MCF 10A (cell line): Measurements from ENCODE around the gene SBK2. TPM values are rescaled to one million over a fixed set of nuclear protein-coding genes. Genes with fewer than 3 reads are reported as not detected.

Experiments
- BruUV-seq: library from RNA; stranded (reverse); fragments of 400-500 nt; replicated peaks from 2 replicates; lab custom pipeline; 2021; lab: Mats Ljungman, UMichigan
- CTCF ChIA-PET: fragments of 300-600 bp; sonication (Branson Sonifier 250); formaldehyde crosslinking; extraction: SDS; loops from one replicate; lab custom pipeline; 2021; ENCODE audit warnings: antibody characterized with exemption, inconsistent platforms; lab: Yijun Ruan, JAX
- POLR2A ChIA-PET: fragments of 300-600, 350-650 bp; sonication (Branson Sonifier 250); formaldehyde crosslinking; extraction: SDS; loops from one replicate; lab custom pipeline; 2020; ENCODE audit warnings: antibody characterized with exemption, inconsistent platforms; lab: Yijun Ruan, JAX
- DNase-seq: peaks from one replicate; pipeline ENCODE4 v3.0.0-alpha.2; 2018; ENCODE audit not compliant: unreplicated experiment
- H3K27ac Mint-ChIP-seq: one replicate; pipeline ENCODE4 v1.8.0; 2022; ENCODE audit warnings: mild to moderate bottlenecking, low read depth, mixed read lengths; ENCODE audit not compliant: unreplicated experiment
- H3K27me3 Mint-ChIP-seq: one replicate; pipeline ENCODE4 v1.8.0; 2022; ENCODE audit warnings: mixed read lengths; ENCODE audit not compliant: insufficient read depth, unreplicated experiment
- H3K36me3 Mint-ChIP-seq: one replicate; pipeline ENCODE4 v1.8.0; 2022; ENCODE audit warnings: mild to moderate bottlenecking, moderate library complexity, mixed read lengths; ENCODE audit not compliant: insufficient read depth, unreplicated experiment
- H3K4me1 Mint-ChIP-seq: one replicate; pipeline ENCODE4 v1.8.0; 2022; ENCODE audit warnings: mixed read lengths; ENCODE audit not compliant: insufficient read depth, unreplicated experiment
- H3K4me3 Mint-ChIP-seq: one replicate; pipeline ENCODE4 v1.8.0; 2022; ENCODE audit warnings: mild to moderate bottlenecking, moderate library complexity, mixed read lengths; ENCODE audit not compliant: unreplicated experiment
- H3K9me3 Mint-ChIP-seq: one replicate; pipeline ENCODE4 v1.8.0; 2022; ENCODE audit warnings: mixed read lengths; ENCODE audit not compliant: unreplicated experiment
- CTCF ChIP-seq: fragments of 200-600 bp; IDR thresholded peaks from one replicate; pipeline ENCODE4 v1.8.0; 2022; ENCODE audit warnings: antibody characterized with exemption, mild to moderate bottlenecking; ENCODE audit not compliant: unreplicated experiment
- intact Hi-C: fragments of 100-400 bp; cut with micrococcal nuclease; formaldehyde crosslinking; loops from 2 replicates; pipeline ENCODE4 v1.14.1; 2022
- total RNA-seq: library from RNA; stranded (reverse); gene quantifications from 2 replicates; pipeline ENCODE4 v1.2.3, GENCODE V29; 2022

The SBK2 gene
- total RNA-seq, 1 experiment from 2014 or later = not detected

- H3K36me3 Mint-ChIP-seq = no peaks in the 10 kb centered on the region
- H3K27me3 Mint-ChIP-seq = peaks cover 25% of the 10 kb centered on the region
- DNase-seq = no peak
- no TSS peak for BruUV-seq
- no peak overlapping the region for H3K27ac Mint-ChIP-seq
- TF ChIP-seq CTCF = no peak
- intact Hi-C loops = no loop called here
- ChIA-PET POLR2A (no interaction called here), CTCF (no interaction called here)
- no peaks in the 10 kb centered on the region for H3K4me1 Mint-ChIP-seq
- H3K9me3 Mint-ChIP-seq = no peaks in the 10 kb centered on the region
- H3K4me3 Mint-ChIP-seq = no peak overlapping the region
Observed at GRCh38 chr19:55563261-55563690, 26.3 kb upstream of the SBK2 start.

- Mint-ChIP-seq H3K36me3 (no peaks in the 10 kb centered on the region), H3K27ac (no peak overlapping the region), H3K27me3 (peaks cover 25% of the 10 kb centered on the region), H3K4me1 (no peaks in the 10 kb centered on the region), H3K4me3 (no peak overlapping the region), H3K9me3 (no peaks in the 10 kb centered on the region)
- no peak for TF ChIP-seq CTCF
- DNase-seq = no peak
- POLR2A ChIA-PET = no interaction called here
- intact Hi-C loops = no loop called here
- CTCF ChIA-PET = interaction anchor here (1.0 kb wide), 1 partner anchor 42 kb away, joined by 3 read pairs; no protein-coding TSS in a partner anchor
- no TSS peak for BruUV-seq
Observed at GRCh38 chr19:55559684-55560083, 22.8 kb upstream of the SBK2 start.

- intact Hi-C loops = no loop called here
- CTCF ChIA-PET = interaction anchor here (0.6 kb wide), 1 partner anchor 60 kb away, joined by 3 read pairs; no protein-coding TSS in a partner anchor
- Mint-ChIP-seq H3K27me3 (peaks cover 1% of the 10 kb centered on the region), H3K4me3 (no peak overlapping the region), H3K4me1 (peaks cover 9% of the 10 kb centered on the region), H3K27ac (no peak overlapping the region), H3K36me3 (no peaks in the 10 kb centered on the region), H3K9me3 (no peaks in the 10 kb centered on the region)
- BruUV-seq = no TSS peak
- DNase-seq = no peak
- no peak for TF ChIP-seq CTCF
- POLR2A ChIA-PET = no interaction called here
Observed at GRCh38 chr19:55554741-55555152, 17.8 kb upstream of the SBK2 start.

DNA sequence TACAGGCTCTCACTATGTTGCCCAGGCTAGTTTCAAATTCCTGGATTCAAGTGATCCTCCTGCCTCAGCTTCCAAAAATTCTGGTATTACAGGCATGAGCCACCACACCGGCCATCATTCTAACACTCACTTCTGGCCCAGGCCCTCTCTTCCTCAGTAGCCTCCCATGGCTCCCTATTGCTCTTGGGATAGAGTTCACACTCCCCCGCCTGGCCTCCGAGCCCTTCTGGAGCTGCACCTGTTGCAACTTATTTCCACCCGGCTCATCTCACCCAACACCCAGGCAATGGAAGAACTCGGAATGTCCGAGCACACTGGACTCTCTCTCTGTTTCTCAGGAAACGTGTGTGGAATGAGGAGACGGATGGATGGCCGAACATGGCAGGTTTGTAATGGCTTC lies 17.4 kb upstream of the SBK2 start:
- intact Hi-C loops = no loop called here
- POLR2A ChIA-PET = no interaction called here
- no peak for TF ChIP-seq CTCF
- no peak overlapping the region for H3K4me3 Mint-ChIP-seq
- H3K36me3 Mint-ChIP-seq = no peaks in the 10 kb centered on the region
- no peaks in the 10 kb centered on the region for H3K27me3 Mint-ChIP-seq
- no TSS peak for BruUV-seq
- no peak for DNase-seq
- no peak overlapping the region for H3K27ac Mint-ChIP-seq
- no peaks in the 10 kb centered on the region for H3K9me3 Mint-ChIP-seq
- CTCF ChIA-PET = interaction anchor here (0.6 kb wide), 1 partner anchor 32 kb away, joined by 3 read pairs; no protein-coding TSS in a partner anchor
- peaks cover 9% of the 10 kb centered on the region for H3K4me1 Mint-ChIP-seq
